HEK293 (cell line): ENCODE results near the gene TXNRD3.

Experiments
- CTCF ChIA-PET: fragments of 350-600 bp; formaldehyde crosslinking; extraction: SDS; loops from one replicate; lab custom pipeline; 2021; ENCODE audit warnings: antibody characterized with exemption; lab: Yijun Ruan, JAX
- POLR2A ChIA-PET: fragments of 300-600 bp; formaldehyde crosslinking; extraction: SDS; loops from one replicate; lab custom pipeline; 2020; ENCODE audit warnings: antibody characterized with exemption, inconsistent platforms; lab: Yijun Ruan, JAX
- H3K27ac ChIP-seq: fragments of 200-500 bp; sonication (Bioruptor generic); 2 replicates; pipeline ENCODE4 v1.5.1; 2014; ENCODE audit warnings: low read depth, low read length, control low read depth, inconsistent platforms; ENCODE audit errors: extremely low read depth
- H3K36me3 ChIP-seq, 2 experiments: fragments of 200-500 bp in 1 of 2; sonication (Bioruptor generic) in 1 of 2; 1 replicate in 1 of 2; 2 replicates in 1 of 2; pipeline ENCODE4 v1.5.1; 2014 to 2017; ENCODE audit warnings: inconsistent platforms in 2 of 2, low read length in 2 of 2; ENCODE audit not compliant: control insufficient read depth in 2 of 2, insufficient read depth in 1 of 2
- H3K4me1 ChIP-seq: fragments of 200-500 bp; sonication (Bioruptor generic); 2 replicates; pipeline ENCODE4 v1.5.1; 2014; ENCODE audit warnings: mild to moderate bottlenecking, low read length, inconsistent platforms; ENCODE audit not compliant: control insufficient read depth, insufficient read depth
- H3K4me3 ChIP-seq: 2 replicates; pipeline ENCODE4 v1.5.1; 2011; ENCODE audit warnings: low read depth, mild to moderate bottlenecking, control low read depth, low read length, moderate library complexity
- H3K9me3 ChIP-seq: fragments of 200-500 bp; sonication (Bioruptor generic); 2 replicates; pipeline ENCODE4 v1.5.1; 2014; ENCODE audit warnings: low read depth, low read length, inconsistent platforms; ENCODE audit not compliant: control insufficient read depth, insufficient read depth
- GLIS1 ChIP-seq: fragments of 450-650 bp; formaldehyde crosslinking; IDR thresholded peaks from 2 replicates; pipeline ENCODE4 v1.5.1; 2016; ENCODE audit warnings: missing biosample characterization, missing genetic modification characterization
- KLF16 ChIP-seq: fragments of 450-650 bp; formaldehyde crosslinking; IDR thresholded peaks from 2 replicates; pipeline ENCODE4 v1.5.1; 2017; ENCODE audit warnings: missing biosample characterization, missing genetic modification characterization
- KLF7 ChIP-seq: fragments of 450-650 bp; formaldehyde crosslinking; IDR thresholded peaks from 2 replicates; pipeline ENCODE4 v1.5.1; 2016; ENCODE audit warnings: missing biosample characterization, missing genetic modification characterization, borderline replicate concordance
- PRDM10 ChIP-seq: fragments of 450-650 bp; formaldehyde crosslinking; IDR thresholded peaks from 2 replicates; pipeline ENCODE4 v1.5.1; 2016; ENCODE audit warnings: missing biosample characterization, missing genetic modification characterization
- SCRT2 ChIP-seq: fragments of 450-650 bp; formaldehyde crosslinking; IDR thresholded peaks from 2 replicates; pipeline ENCODE4 v1.5.1; 2016; ENCODE audit warnings: missing biosample characterization, missing genetic modification characterization
- TCF7L2 ChIP-seq: IDR thresholded peaks from 2 replicates; pipeline ENCODE4 v1.6.1; 2011; ENCODE audit warnings: low read depth, mild to moderate bottlenecking, inconsistent platforms, low read length, moderate library complexity, borderline replicate concordance
- ZBTB48 ChIP-seq: fragments of 450-650 bp; formaldehyde crosslinking; IDR thresholded peaks from 2 replicates; pipeline ENCODE4 v1.5.1; 2016; ENCODE audit warnings: missing biosample characterization, missing genetic modification characterization
- ZIC2 ChIP-seq: fragments of 450-650 bp; formaldehyde crosslinking; IDR thresholded peaks from 2 replicates; pipeline ENCODE4 v1.5.1; 2016; ENCODE audit warnings: missing biosample characterization, missing genetic modification characterization
- ZNF202 ChIP-seq: fragments of 450-650 bp; formaldehyde crosslinking; IDR thresholded peaks from 2 replicates; pipeline ENCODE4 v1.5.1; 2016; ENCODE audit warnings: missing biosample characterization, missing genetic modification characterization, borderline replicate concordance
- ZNF302 ChIP-seq: fragments of 450-650 bp; formaldehyde crosslinking; IDR thresholded peaks from 2 replicates; pipeline ENCODE4 v1.5.1; 2016; ENCODE audit warnings: missing biosample characterization, missing genetic modification characterization, low read depth
- ZNF391 ChIP-seq: fragments of 450-650 bp; formaldehyde crosslinking; IDR thresholded peaks from 2 replicates; pipeline ENCODE4 v1.5.1; 2016; ENCODE audit warnings: low read depth, missing biosample characterization, missing genetic modification characterization, borderline replicate concordance
- ZNF514 ChIP-seq: fragments of 450-650 bp; formaldehyde crosslinking; IDR thresholded peaks from 2 replicates; pipeline ENCODE4 v1.5.1; 2016; ENCODE audit warnings: missing biosample characterization, missing genetic modification characterization
- ZNF529 ChIP-seq: fragments of 450-650 bp; formaldehyde crosslinking; IDR thresholded peaks from 2 replicates; pipeline ENCODE4 v1.5.1; 2017; ENCODE audit warnings: missing genetic modification characterization, missing biosample characterization; ENCODE audit not compliant: insufficient replicate concordance
- ZNF561 ChIP-seq: fragments of 450-650 bp; IDR thresholded peaks from 2 replicates; pipeline ENCODE4 v1.5.1; 2018; ENCODE audit warnings: missing biosample characterization, missing genetic modification characterization, borderline replicate concordance
- ZNF626 ChIP-seq: fragments of 450-650 bp; sonication (Bioruptor Pico); formaldehyde crosslinking; IDR thresholded peaks from 2 replicates; pipeline ENCODE4 v1.5.1; 2018; ENCODE audit warnings: missing biosample characterization, missing genetic modification characterization, inconsistent platforms
- TF ChIP-seq, protein P1 (sequence below): fragments of 450-650 bp; formaldehyde crosslinking; IDR thresholded peaks from 2 replicates; pipeline ENCODE4 v1.5.1; 2016; ENCODE audit warnings: missing biosample characterization, missing genetic modification characterization, borderline replicate concordance
- TF ChIP-seq, protein P2 (sequence below): fragments of 450-650 bp; formaldehyde crosslinking; IDR thresholded peaks from 2 replicates; pipeline ENCODE4 v1.5.1; 2016; ENCODE audit warnings: missing biosample characterization, missing genetic modification characterization

TXNRD3 gene

DNA sequence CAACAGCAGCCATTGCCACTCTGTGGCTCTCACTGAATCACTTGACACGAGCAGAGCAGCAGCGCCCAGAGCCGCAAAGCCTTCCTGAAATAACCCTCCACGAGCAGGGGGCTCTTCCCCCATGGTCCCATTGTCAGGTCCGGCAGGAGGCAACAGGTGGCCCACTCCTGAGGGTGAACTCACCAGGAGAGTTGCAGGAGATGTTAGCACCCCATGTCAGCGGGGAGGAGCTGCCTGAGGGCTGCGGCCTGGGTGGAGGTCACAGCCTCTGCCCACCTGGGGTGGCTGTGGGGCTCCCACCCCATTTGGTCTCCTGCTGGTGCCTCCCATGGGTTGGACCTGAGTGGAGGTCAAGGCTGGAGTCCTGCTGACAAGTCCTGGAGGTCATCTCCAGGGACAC is 83.8 kb downstream of the TXNRD3 start:
- no peak overlapping the region for H3K4me3 ChIP-seq
- no peak overlapping the region for H3K27ac ChIP-seq
- no peaks in the 10 kb centered on the region for H3K4me1 ChIP-seq
- no peaks in the 10 kb centered on the region for H3K36me3 ChIP-seq
- H3K9me3 ChIP-seq, result no peaks in the 10 kb centered on the region
- ChIA-PET POLR2A (no interaction called here), CTCF (no interaction called here)
- TF ChIP-seq TCF7L2 (no peak), ZNF514 (tag by site-specific recombination) (no peak), KLF16 (tag by site-specific recombination) (no peak), ZIC2 (peak; percentile 60), ZNF626 (tag by site-specific recombination) (no peak), ZNF561 (tag by site-specific recombination) (no peak), SCRT2 (tag by site-specific recombination) (peak; percentile 63), ZNF529 (tag by site-specific recombination) (no peak), GLIS1 (tag by site-specific recombination) (peak; percentile 61), ZNF202 (tag by site-specific recombination) (no peak)
- TF ChIP-seq, protein P1, sequence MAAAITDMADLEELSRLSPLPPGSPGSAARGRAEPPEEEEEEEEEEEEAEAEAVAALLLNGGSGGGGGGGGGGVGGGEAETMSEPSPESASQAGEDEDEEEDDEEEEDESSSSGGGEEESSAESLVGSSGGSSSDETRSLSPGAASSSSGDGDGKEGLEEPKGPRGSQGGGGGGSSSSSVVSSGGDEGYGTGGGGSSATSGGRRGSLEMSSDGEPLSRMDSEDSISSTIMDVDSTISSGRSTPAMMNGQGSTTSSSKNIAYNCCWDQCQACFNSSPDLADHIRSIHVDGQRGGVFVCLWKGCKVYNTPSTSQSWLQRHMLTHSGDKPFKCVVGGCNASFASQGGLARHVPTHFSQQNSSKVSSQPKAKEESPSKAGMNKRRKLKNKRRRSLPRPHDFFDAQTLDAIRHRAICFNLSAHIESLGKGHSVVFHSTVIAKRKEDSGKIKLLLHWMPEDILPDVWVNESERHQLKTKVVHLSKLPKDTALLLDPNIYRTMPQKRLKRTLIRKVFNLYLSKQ (tag by site-specific recombination), result no peak
- TF ChIP-seq, all 188 proteins: peak for 3

GRCh38 chr3:126570103-126570541 is 84.8 kb downstream of the TXNRD3 start:
- no peaks in the 10 kb centered on the region for H3K4me1 ChIP-seq
- no peaks in the 10 kb centered on the region for H3K36me3 ChIP-seq
- no peaks in the 10 kb centered on the region for H3K9me3 ChIP-seq
- CTCF ChIA-PET, result interaction anchor here (0.6 kb wide), 1 partner anchor 1504 kb away, joined by 3 read pairs; no protein-coding TSS in a partner anchor
- TF ChIP-seq ZIC2, result peak; percentile 57
- TF ChIP-seq ZNF529 (tag by site-specific recombination), result no peak
- H3K4me3 ChIP-seq, result no peak overlapping the region
- no peak overlapping the region for H3K27ac ChIP-seq
- POLR2A ChIA-PET, result no interaction called here

DNA sequence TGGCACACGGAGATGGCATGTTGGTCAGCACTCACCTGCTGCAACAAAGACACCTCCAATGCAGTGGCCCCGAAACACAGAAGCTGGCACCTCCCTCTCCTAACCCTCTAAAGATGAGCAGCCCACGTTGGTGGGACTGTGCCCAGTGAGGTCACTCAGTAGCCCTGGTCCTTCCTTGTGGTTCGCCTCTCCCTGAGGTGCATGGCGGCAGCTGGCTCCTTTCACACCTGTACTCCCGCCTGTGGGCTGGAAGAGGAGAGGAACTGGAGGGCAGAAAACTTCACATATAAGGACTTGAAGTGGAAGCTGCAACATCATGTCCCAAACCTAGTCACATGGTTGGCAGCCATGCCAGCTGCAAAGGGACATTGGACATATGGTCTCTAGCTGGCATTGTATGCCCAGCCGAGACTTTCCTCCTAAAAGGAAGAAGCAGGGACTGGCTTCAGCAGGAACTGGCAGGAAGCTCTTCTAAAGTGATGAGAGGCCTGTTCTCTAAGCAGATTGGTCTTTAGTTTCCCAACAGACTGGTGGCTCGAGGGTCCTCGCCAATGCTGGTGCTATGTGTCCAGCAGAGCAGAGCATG is 85.4 kb downstream of the TXNRD3 start:
- TF ChIP-seq ZNF302 (tag by site-specific recombination) (no peak), KLF7 (tag by site-specific recombination) (no peak), ZBTB48 (tag by site-specific recombination) (no peak), PRDM10 (no peak), ZNF391 (tag by site-specific recombination) (no peak)
- TF ChIP-seq, protein P2, sequence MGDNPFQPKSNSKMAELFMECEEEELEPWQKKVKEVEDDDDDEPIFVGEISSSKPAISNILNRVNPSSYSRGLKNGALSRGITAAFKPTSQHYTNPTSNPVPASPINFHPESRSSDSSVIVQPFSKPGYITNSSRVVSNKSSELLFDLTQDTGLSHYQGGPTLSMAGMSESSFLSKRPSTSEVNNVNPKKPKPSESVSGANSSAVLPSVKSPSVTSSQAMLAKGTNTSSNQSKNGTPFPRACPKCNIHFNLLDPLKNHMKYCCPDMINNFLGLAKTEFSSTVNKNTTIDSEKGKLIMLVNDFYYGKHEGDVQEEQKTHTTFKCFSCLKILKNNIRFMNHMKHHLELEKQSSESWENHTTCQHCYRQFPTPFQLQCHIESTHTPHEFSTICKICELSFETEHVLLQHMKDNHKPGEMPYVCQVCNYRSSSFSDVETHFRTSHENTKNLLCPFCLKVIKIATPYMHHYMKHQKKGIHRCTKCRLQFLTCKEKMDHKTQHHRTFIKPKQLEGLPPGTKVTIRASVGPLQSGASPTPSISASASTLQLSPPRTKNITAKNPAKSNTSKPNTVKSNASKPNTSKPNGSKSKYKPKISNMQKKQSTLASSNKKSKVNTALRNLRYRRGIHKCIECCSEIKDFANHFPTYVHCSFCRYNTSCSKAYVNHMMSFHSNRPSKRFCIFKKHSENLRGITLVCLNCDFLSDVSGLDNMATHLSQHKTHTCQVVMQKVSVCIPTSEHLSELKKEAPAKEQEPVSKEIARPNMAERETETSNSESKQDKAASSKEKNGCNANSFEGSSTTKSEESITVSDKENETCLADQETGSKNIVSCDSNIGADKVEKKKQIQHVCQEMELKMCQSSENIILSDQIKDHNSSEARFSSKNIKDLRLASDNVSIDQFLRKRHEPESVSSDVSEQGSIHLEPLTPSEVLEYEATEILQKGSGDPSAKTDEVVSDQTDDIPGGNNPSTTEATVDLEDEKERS, result no peak
- Histone ChIP-seq H3K27ac (no peak overlapping the region), H3K36me3 (no peaks in the 10 kb centered on the region), H3K9me3 (no peaks in the 10 kb centered on the region), H3K4me1 (no peaks in the 10 kb centered on the region), H3K4me3 (no peak overlapping the region)
- ChIA-PET POLR2A (no interaction called here), CTCF (interaction anchor here (0.6 kb wide), 1 partner anchor 1505 kb away, joined by 3 read pairs; no protein-coding TSS in a partner anchor)
